ENCODE data around the gene CCDC187. TPM values are rescaled to one million over a fixed set of nuclear protein-coding genes. Genes with fewer than 3 reads are reported as not detected.

CCDC187 gene
- polyA plus RNA-seq, 1 donor (not counting 4 experiments of a cell fraction or from before 2014, with no cell fraction given) = 0.03 TPM

DNA sequence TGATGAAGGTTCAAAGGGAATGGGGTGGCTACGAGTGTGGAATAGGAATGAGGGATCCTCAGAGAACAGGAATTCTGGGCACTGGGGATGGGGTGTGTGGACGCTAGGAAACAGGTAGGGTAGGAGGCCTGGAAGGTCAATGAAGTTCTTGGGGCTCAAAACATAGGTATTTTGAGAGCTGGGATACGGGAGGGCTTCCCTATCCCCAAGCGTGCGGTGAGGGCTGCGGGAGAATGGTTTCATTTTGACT is 59.0 kb downstream of the CCDC187 start:
- peak overlapping the region; percentile 95 for H3K4me2 ChIP-seq (ENCODE audit: control insufficient read depth, extremely low read depth, insufficient read depth, low read depth, low read length)
- no peaks in the 10 kb centered on the region for H3K9me3 ChIP-seq (ENCODE audit: control insufficient read depth, low read depth, low read length)
- H2AFZ ChIP-seq (ENCODE audit: control insufficient read depth, low read length) = peak overlapping the region; percentile 27
- dilution Hi-C loops (cut with MboI; ENCODE audit: extremely low pct_ligation_motif_present, low sequenced_read_pairs) = no loop called here
- peaks cover 30% of the 10 kb centered on the region for H3K27me3 ChIP-seq (ENCODE audit: control insufficient read depth, extremely low read depth, insufficient read depth, low read length)
- peaks cover 41% of the 10 kb centered on the region for H3K79me2 ChIP-seq (ENCODE audit: control insufficient read depth, insufficient read depth, low read length)
- H3K4me1 ChIP-seq (ENCODE audit: control insufficient read depth, extremely low read depth, insufficient read depth, low read length) = peaks cover 25% of the 10 kb centered on the region
- H3K9me1 ChIP-seq (ENCODE audit: control insufficient read depth, extremely low read depth, insufficient read depth, low read length) = peaks cover 3% of the 10 kb centered on the region
- H3K9ac ChIP-seq (ENCODE audit: control insufficient read depth, extremely low read depth, insufficient read depth, low read length) = peak overlapping the region; percentile 83
- DNase-seq (ENCODE audit: low read depth, low spot score) = no peak
- peaks cover 1 to 7% of the 10 kb centered on the region in 2 experiments for H3K36me3 ChIP-seq (ENCODE audit: control insufficient read depth in 2 of 2, extremely low read depth in 1 of 2, insufficient read depth in 2 of 2, low read length in 2 of 2)
- no peak for FAIRE-seq
- peak overlapping the region; percentile 65 for H3K27ac ChIP-seq (ENCODE audit: control insufficient read depth, insufficient read depth, low read length)
- peaks cover 8% of the 10 kb centered on the region for H4K20me1 ChIP-seq (ENCODE audit: control insufficient read depth, extremely low read depth, insufficient read depth, low read length)
- H3K4me3 ChIP-seq (ENCODE audit: control insufficient read depth in 2 of 3, extremely low read depth in 1 of 3, insufficient read depth in 2 of 3, low read depth in 1 of 3, low read length in 3 of 3) = peak overlapping the region; percentile 76 to 92 (median 87)
- no peak for TF ChIP-seq EZH2 (IDR thresholded peaks at IDR 0.05; ENCODE audit: low read length)

GRCh38 chr9:136244122-136244968 is 59.5 kb downstream of the CCDC187 start:
- no peak for FAIRE-seq

More at GRCh38 chr9:136244122-136244968, 59.5 kb downstream of the CCDC187 start:
- Histone ChIP-seq H3K4me2 (ENCODE audit: control insufficient read depth, extremely low read depth, insufficient read depth, low read depth, low read length) (peak overlapping the region; percentile 95), H3K27me3 (ENCODE audit: control insufficient read depth, extremely low read depth, insufficient read depth, low read length) (peaks cover 27% of the 10 kb centered on the region), H3K36me3 (ENCODE audit: control insufficient read depth in 2 of 2, extremely low read depth in 1 of 2, insufficient read depth in 2 of 2, low read length in 2 of 2) (peaks cover 1 to 7% of the 10 kb centered on the region in 2 experiments), H3K4me1 (ENCODE audit: control insufficient read depth, extremely low read depth, insufficient read depth, low read length) (peaks cover 25% of the 10 kb centered on the region), H3K4me3 (ENCODE audit: control insufficient read depth in 2 of 3, extremely low read depth in 1 of 3, insufficient read depth in 2 of 3, low read depth in 1 of 3, low read length in 3 of 3) (peak overlapping the region; percentile 76 to 92 (median 87)), H3K27ac (ENCODE audit: control insufficient read depth, insufficient read depth, low read length) (peak overlapping the region; percentile 65), H4K20me1 (ENCODE audit: control insufficient read depth, extremely low read depth, insufficient read depth, low read length) (peaks cover 12% of the 10 kb centered on the region), H3K9me1 (ENCODE audit: control insufficient read depth, extremely low read depth, insufficient read depth, low read length) (peaks cover 3% of the 10 kb centered on the region), H3K9me3 (ENCODE audit: control insufficient read depth, low read depth, low read length) (no peaks in the 10 kb centered on the region), H3K9ac (ENCODE audit: control insufficient read depth, extremely low read depth, insufficient read depth, low read length) (peak overlapping the region; percentile 83), H2AFZ (ENCODE audit: control insufficient read depth, low read length) (no peak overlapping the region), H3K79me2 (ENCODE audit: control insufficient read depth, insufficient read depth, low read length) (peaks cover 46% of the 10 kb centered on the region)
- dilution Hi-C loops (cut with MboI; ENCODE audit: extremely low pct_ligation_motif_present, low sequenced_read_pairs) = no loop called here
- DNase-seq (ENCODE audit: low read depth, low spot score) = no peak
- TF ChIP-seq, protein P1, sequence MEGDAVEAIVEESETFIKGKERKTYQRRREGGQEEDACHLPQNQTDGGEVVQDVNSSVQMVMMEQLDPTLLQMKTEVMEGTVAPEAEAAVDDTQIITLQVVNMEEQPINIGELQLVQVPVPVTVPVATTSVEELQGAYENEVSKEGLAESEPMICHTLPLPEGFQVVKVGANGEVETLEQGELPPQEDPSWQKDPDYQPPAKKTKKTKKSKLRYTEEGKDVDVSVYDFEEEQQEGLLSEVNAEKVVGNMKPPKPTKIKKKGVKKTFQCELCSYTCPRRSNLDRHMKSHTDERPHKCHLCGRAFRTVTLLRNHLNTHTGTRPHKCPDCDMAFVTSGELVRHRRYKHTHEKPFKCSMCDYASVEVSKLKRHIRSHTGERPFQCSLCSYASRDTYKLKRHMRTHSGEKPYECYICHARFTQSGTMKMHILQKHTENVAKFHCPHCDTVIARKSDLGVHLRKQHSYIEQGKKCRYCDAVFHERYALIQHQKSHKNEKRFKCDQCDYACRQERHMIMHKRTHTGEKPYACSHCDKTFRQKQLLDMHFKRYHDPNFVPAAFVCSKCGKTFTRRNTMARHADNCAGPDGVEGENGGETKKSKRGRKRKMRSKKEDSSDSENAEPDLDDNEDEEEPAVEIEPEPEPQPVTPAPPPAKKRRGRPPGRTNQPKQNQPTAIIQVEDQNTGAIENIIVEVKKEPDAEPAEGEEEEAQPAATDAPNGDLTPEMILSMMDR (optimal IDR thresholded peaks at IDR 0.05 in 1 of 3, IDR thresholded peaks at IDR 0.05 in 1 of 3, conservative IDR thresholded peaks at IDR 0.05 in 1 of 3; ENCODE audit: extremely low read depth in 1 of 3, insufficient read depth in 2 of 3, low read length in 3 of 3) = no peak
- no peak for TF ChIP-seq EZH2 (IDR thresholded peaks at IDR 0.05; ENCODE audit: low read length)
